ENCODE measurements around the gene TOMM34.

TOMM34 gene

GRCh38 chr20:44960103-44960852, at the start of gene TOMM34:
Gene TOMM34 (minus strand): TSS chr20:44960397. CDS start chr20:44960333, 64 bp downstream.
- peak; percentile 94 for FAIRE-seq
- DNase-seq (ENCODE audit: insufficient read length, low spot score), result peak; percentile 100

GRCh38 chr20:45008521-45009049, 48.4 kb upstream of the TOMM34 start:
- DNase-seq (ENCODE audit: insufficient read length, low spot score), result no peak
- FAIRE-seq, result no peak

- DNase-seq (ENCODE audit: insufficient read length, low spot score), result no peak
- FAIRE-seq, result no peak
Measured at GRCh38 chr20:44997668-44998067, 37.5 kb upstream of the TOMM34 start.

- DNase-seq (ENCODE audit: insufficient read length, low spot score) (no peak), FAIRE-seq (peak; percentile 42)
Measured at GRCh38 chr20:44997171-44997570, 37.0 kb upstream of the TOMM34 start.

GRCh38 chr20:44993343-44993742, 33.1 kb upstream of the TOMM34 start:
- FAIRE-seq, result peak; percentile 13
- DNase-seq (ENCODE audit: insufficient read length, low spot score), result peak; percentile 64

GRCh38 chr20:44990957-44991356, 30.8 kb upstream of the TOMM34 start:
- FAIRE-seq (no peak), DNase-seq (ENCODE audit: insufficient read length, low spot score) (no peak)

GRCh38 chr20:44990425-44990824, 30.2 kb upstream of the TOMM34 start:
- FAIRE-seq, result peak; percentile 66

GRCh38 chr20:44988631-44989171, 28.5 kb upstream of the TOMM34 start:
- FAIRE-seq, result no peak
- DNase-seq (ENCODE audit: insufficient read length, low spot score), result no peak

More at GRCh38 chr20:44990425-44990824, 30.2 kb upstream of the TOMM34 start:
- DNase-seq (ENCODE audit: insufficient read length, low spot score), result no peak

GRCh38 chr20:44983093-44983674, 23.0 kb upstream of the TOMM34 start:
- peak; percentile 66 for FAIRE-seq
- no peak for DNase-seq (ENCODE audit: insufficient read length, low spot score)

- FAIRE-seq (no peak), DNase-seq (ENCODE audit: insufficient read length, low spot score) (no peak)
Measured at GRCh38 chr20:44981736-44982406, 21.7 kb upstream of the TOMM34 start.

GRCh38 chr20:44979090-44979621, 19.0 kb upstream of the TOMM34 start:
- DNase-seq (ENCODE audit: insufficient read length, low spot score), result no peak

GRCh38 chr20:44976698-44977097, 16.5 kb upstream of the TOMM34 start:
- no peak for FAIRE-seq

More at GRCh38 chr20:44979090-44979621, 19.0 kb upstream of the TOMM34 start:
- FAIRE-seq, result peak; percentile 28

GRCh38 chr20:44973053-44973452, 12.9 kb upstream of the TOMM34 start:
- peak; percentile 67 for DNase-seq (ENCODE audit: insufficient read length, low spot score)
- FAIRE-seq, result no peak

More at GRCh38 chr20:44976698-44977097, 16.5 kb upstream of the TOMM34 start:
- DNase-seq (ENCODE audit: insufficient read length, low spot score), result no peak

- FAIRE-seq (no peak), DNase-seq (ENCODE audit: insufficient read length, low spot score) (no peak)
Measured at GRCh38 chr20:44970243-44970757, 10.1 kb upstream of the TOMM34 start.

- no peak for DNase-seq (ENCODE audit: insufficient read length, low spot score)
- FAIRE-seq, result no peak
Measured at GRCh38 chr20:44969300-44969894, 9.2 kb upstream of the TOMM34 start.

- FAIRE-seq, result no peak
- DNase-seq (ENCODE audit: insufficient read length, low spot score), result no peak
Measured at GRCh38 chr20:44967207-44967807, 7.1 kb upstream of the TOMM34 start.

- peak; percentile 97 for DNase-seq (ENCODE audit: insufficient read length, low spot score)
- peak; percentile 99 for FAIRE-seq
Measured at GRCh38 chr20:44966030-44966961, 6.1 kb upstream of the TOMM34 start, which contains the start of gene STK4. Gene STK4 (plus strand): TSS chr20:44966512. CDS start chr20:44966569, 57 bp downstream.

GRCh38 chr20:44965651-44966029, 5.4 kb upstream of the TOMM34 start:
- DNase-seq (ENCODE audit: insufficient read length, low spot score) (no peak), FAIRE-seq (no peak)
